ENCODE data around the gene APOO. TPM values are rescaled to one million over a fixed set of nuclear protein-coding genes. Genes with fewer than 3 reads are reported as not detected.

The APOO gene
- total RNA-seq, 1 experiment from 2014 or later, result 23.4 TPM

GRCh38 chrX:23857363-23857762 is 50.4 kb downstream of the APOO start:
- DNase-seq, result no peak

DNA sequence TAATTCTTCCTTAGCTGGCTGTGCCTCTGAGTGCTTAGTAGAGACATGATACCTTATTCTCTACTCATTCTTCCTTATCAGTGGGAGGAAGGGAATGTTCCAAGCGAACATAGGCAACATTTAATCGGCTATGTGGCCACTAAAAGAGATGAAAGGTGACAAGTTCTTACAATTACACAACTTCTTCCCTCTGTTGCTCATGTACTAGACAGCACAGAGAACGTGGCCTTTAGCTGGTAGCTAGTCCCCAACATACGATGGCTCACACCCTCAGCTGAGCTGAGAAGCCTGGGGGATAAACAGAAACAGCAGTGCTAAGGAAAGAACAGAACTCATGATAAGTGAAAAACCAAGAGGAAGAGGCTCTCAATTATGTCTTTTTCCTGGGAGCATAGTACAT is 52.2 kb downstream of the APOO start:
- Mint-ChIP-seq H3K4me1 (ENCODE audit: low read depth, unreplicated experiment) (no peaks in the 10 kb centered on the region), H3K36me3 (ENCODE audit: insufficient read depth, unreplicated experiment) (no peaks in the 10 kb centered on the region), H3K27me3 (ENCODE audit: insufficient read depth, unreplicated experiment) (no peaks in the 10 kb centered on the region), H3K9me3 (ENCODE audit: unreplicated experiment) (no peaks in the 10 kb centered on the region), H3K4me3 (ENCODE audit: unreplicated experiment) (no peak overlapping the region), H3K27ac (ENCODE audit: unreplicated experiment) (peak overlapping the region; percentile 34)
- intact Hi-C loops (cut with micrococcal nuclease; ENCODE audit: unreplicated experiment), result loop anchor here (5.0 kb wide), 1 partner anchor 73 kb away; the partner anchor contains the start of gene SAT1
- no peak for TF ChIP-seq CTCF (IDR thresholded peaks at IDR 0.05; ENCODE audit: insufficient read depth in 1 of 2, low read depth in 1 of 2, low read length in 1 of 2, severe bottlenecking in 1 of 2, unreplicated experiment in 1 of 2)
- Histone ChIP-seq H3K4me1 (peaks cover 5% of the 10 kb centered on the region; the same call in 1 of the 2 replicates), H3K9me3 (no peaks in the 10 kb centered on the region), H3K4me3 (ENCODE audit: low read depth, low read length) (no peak overlapping the region), H3K27me3 (replicated peaks; ENCODE audit: control insufficient read depth, insufficient read depth, low read length) (no peaks in the 10 kb centered on the region), H3K36me3 (ENCODE audit: control insufficient read depth, insufficient read depth, low read length) (no peaks in the 10 kb centered on the region)
- CTCF ChIA-PET, result no interaction called here
- BruUV-seq (replicated peaks), result no TSS peak
- POLR2A ChIA-PET, result interaction anchor here (0.6 kb wide), 1 partner anchor 52 kb away, joined by 10 read pairs; no protein-coding TSS in a partner anchor
- DNase-seq, result no peak

More at GRCh38 chrX:23857363-23857762, 50.4 kb downstream of the APOO start:
- POLR2A ChIA-PET, result no interaction called here
- Histone ChIP-seq H3K27me3 (replicated peaks; ENCODE audit: control insufficient read depth, insufficient read depth, low read length) (no peaks in the 10 kb centered on the region), H3K4me3 (ENCODE audit: low read depth, low read length) (no peak overlapping the region), H3K36me3 (ENCODE audit: control insufficient read depth, insufficient read depth, low read length) (no peaks in the 10 kb centered on the region), H3K9me3 (no peaks in the 10 kb centered on the region), H3K4me1 (peaks cover 5% of the 10 kb centered on the region; the same call in 1 of the 2 replicates)
- TF ChIP-seq CTCF (IDR thresholded peaks at IDR 0.05; ENCODE audit: insufficient read depth in 1 of 2, low read depth in 1 of 2, low read length in 1 of 2, severe bottlenecking in 1 of 2, unreplicated experiment in 1 of 2), result no peak
- no TSS peak for BruUV-seq (replicated peaks)
- H3K27me3 Mint-ChIP-seq (ENCODE audit: insufficient read depth, unreplicated experiment), result no peaks in the 10 kb centered on the region
- H3K9me3 Mint-ChIP-seq (ENCODE audit: unreplicated experiment), result no peaks in the 10 kb centered on the region
- no peaks in the 10 kb centered on the region for H3K36me3 Mint-ChIP-seq (ENCODE audit: insufficient read depth, unreplicated experiment)
- H3K4me1 Mint-ChIP-seq (ENCODE audit: low read depth, unreplicated experiment), result no peaks in the 10 kb centered on the region
- CTCF ChIA-PET, result no interaction called here
- intact Hi-C loops (cut with micrococcal nuclease; ENCODE audit: unreplicated experiment), result loop anchor here (5.0 kb wide), 1 partner anchor 75 kb away; the partner anchor contains the start of gene SAT1
- H3K4me3 Mint-ChIP-seq (ENCODE audit: unreplicated experiment), result no peak overlapping the region
- H3K27ac Mint-ChIP-seq (ENCODE audit: unreplicated experiment), result no peak overlapping the region

DNA sequence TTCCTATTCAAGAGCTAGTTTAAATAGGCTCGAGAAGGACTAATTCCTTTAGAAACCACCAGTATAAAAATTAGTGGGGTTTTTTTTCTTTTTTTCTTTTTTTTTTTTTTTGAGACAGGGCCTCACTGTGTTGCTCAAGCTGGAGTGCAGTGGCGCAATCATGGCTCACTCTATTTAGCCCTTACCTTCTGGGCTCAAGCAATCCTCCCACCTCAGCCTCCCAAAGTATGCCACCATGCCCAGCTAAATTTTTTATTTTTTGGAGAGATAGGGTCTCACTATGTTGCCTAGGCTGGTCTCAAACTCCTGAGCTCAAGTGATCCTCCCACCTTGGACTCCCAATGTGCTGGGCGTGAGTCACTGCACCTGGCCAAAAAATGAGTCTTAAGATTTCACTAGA is 52.8 kb downstream of the APOO start:
- Mint-ChIP-seq H3K36me3 (ENCODE audit: insufficient read depth, unreplicated experiment) (no peaks in the 10 kb centered on the region), H3K4me3 (ENCODE audit: unreplicated experiment) (no peak overlapping the region), H3K4me1 (ENCODE audit: low read depth, unreplicated experiment) (no peaks in the 10 kb centered on the region), H3K9me3 (ENCODE audit: unreplicated experiment) (no peaks in the 10 kb centered on the region), H3K27ac (ENCODE audit: unreplicated experiment) (no peak overlapping the region), H3K27me3 (ENCODE audit: insufficient read depth, unreplicated experiment) (no peaks in the 10 kb centered on the region)
- no TSS peak for BruUV-seq (replicated peaks)
- Histone ChIP-seq H3K27me3 (replicated peaks; ENCODE audit: control insufficient read depth, insufficient read depth, low read length) (no peaks in the 10 kb centered on the region), H3K4me3 (ENCODE audit: low read depth, low read length) (no peak overlapping the region), H3K4me1 (peaks cover 5% of the 10 kb centered on the region; the same call in 1 of the 2 replicates), H3K36me3 (ENCODE audit: control insufficient read depth, insufficient read depth, low read length) (no peaks in the 10 kb centered on the region), H3K9me3 (no peaks in the 10 kb centered on the region)
- intact Hi-C loops (cut with micrococcal nuclease; ENCODE audit: unreplicated experiment), result loop anchor here (5.0 kb wide), 1 partner anchor 73 kb away; the partner anchor contains the start of gene SAT1
- POLR2A ChIA-PET, result interaction anchor here (0.6 kb wide), 1 partner anchor 52 kb away, joined by 10 read pairs; no protein-coding TSS in a partner anchor
- no peak for TF ChIP-seq CTCF (IDR thresholded peaks at IDR 0.05; ENCODE audit: insufficient read depth in 1 of 2, low read depth in 1 of 2, low read length in 1 of 2, severe bottlenecking in 1 of 2, unreplicated experiment in 1 of 2)
- CTCF ChIA-PET, result no interaction called here
- no peak for DNase-seq

Data from Caco-2 (cell line).